GDM1 (cell line): ENCODE results near the gene RDH13.
"Not testable (repeated sequence)": the region's sequence is repeated elsewhere in the genome, so short reads cannot be mapped to it uniquely, and the experiment has no call there.

ENCODE experiments used
- DNase-seq: peaks from one replicate; lab custom pipeline; 2025; lab: John Stamatoyannopoulos, UW

The RDH13 gene

GRCh38 chr19:55062735-55063491 is at the start of gene RDH13:
TSS of gene RDH13 (minus strand) at chr19:55063148. CDS start at chr19:55063032, 116 bp downstream.
- peak; percentile 95 for DNase-seq

- DNase-seq: no peak
Measured at GRCh38 chr19:55112246-55112776, 49.4 kb upstream of the RDH13 start.

- DNase-seq: no peak
Measured at GRCh38 chr19:55111238-55111831, 48.4 kb upstream of the RDH13 start.

- DNase-seq: no peak
Measured at GRCh38 chr19:55109527-55110291, 46.8 kb upstream of the RDH13 start.

- DNase-seq: not testable (repeated sequence)
Measured at GRCh38 chr19:55107252-55107651, 44.3 kb upstream of the RDH13 start.

- no peak for DNase-seq
Measured at GRCh38 chr19:55106591-55106990, 43.6 kb upstream of the RDH13 start.

GRCh38 chr19:55105237-55105636 is 42.3 kb upstream of the RDH13 start:
- DNase-seq: no peak

GRCh38 chr19:55103190-55103589 is 40.2 kb upstream of the RDH13 start:
- no peak for DNase-seq

GRCh38 chr19:55101261-55101660 is 38.3 kb upstream of the RDH13 start:
- no peak for DNase-seq

GRCh38 chr19:55099557-55100506 is 36.9 kb upstream of the RDH13 start:
- DNase-seq: no peak

- DNase-seq: no peak
Measured at GRCh38 chr19:55098716-55099556, 36.0 kb upstream of the RDH13 start.

GRCh38 chr19:55097864-55098715 is 35.1 kb upstream of the RDH13 start:
- peak; percentile 66 for DNase-seq

GRCh38 chr19:55096061-55096701 is 33.2 kb upstream of the RDH13 start:
- no peak for DNase-seq

- no peak for DNase-seq
Measured at GRCh38 chr19:55095260-55096060, 32.5 kb upstream of the RDH13 start.

- no peak for DNase-seq
Measured at GRCh38 chr19:55094456-55095259, 31.7 kb upstream of the RDH13 start.

- DNase-seq: no peak
Measured at GRCh38 chr19:55092423-55093318, 29.7 kb upstream of the RDH13 start.
